ENCODE data around the gene TBX5.

DNA sequence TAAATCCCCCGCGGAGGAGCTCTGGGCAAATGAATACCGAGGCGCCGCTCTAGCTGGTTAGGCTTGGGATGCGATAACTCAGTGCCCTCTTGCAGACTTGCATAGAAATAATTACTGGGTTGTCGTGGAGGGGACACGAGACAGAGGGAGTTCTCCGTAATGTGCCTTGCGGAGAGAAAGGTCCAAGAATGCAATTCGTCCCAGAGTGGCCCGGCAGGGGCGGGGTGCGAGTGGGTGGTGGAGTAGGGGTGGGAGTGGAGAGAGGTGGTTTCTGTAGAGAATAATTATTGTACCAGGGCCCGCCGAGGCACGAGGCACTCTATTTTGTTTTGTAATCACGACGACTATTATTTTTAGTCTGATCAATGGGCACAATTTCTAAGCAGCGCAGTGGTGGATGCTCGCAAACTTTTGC, 2.5 kb upstream of the TBX5 start:
- TF ChIP-seq EZH2 (IDR thresholded peaks at IDR 0.05) (no peak), POLR2AphosphoS5 (IDR thresholded peaks at IDR 0.05; ENCODE audit: borderline replicate concordance, low read depth, low read length) (no peak)
